Measurements from ENCODE around the gene PLCXD3.

The PLCXD3 gene

DNA sequence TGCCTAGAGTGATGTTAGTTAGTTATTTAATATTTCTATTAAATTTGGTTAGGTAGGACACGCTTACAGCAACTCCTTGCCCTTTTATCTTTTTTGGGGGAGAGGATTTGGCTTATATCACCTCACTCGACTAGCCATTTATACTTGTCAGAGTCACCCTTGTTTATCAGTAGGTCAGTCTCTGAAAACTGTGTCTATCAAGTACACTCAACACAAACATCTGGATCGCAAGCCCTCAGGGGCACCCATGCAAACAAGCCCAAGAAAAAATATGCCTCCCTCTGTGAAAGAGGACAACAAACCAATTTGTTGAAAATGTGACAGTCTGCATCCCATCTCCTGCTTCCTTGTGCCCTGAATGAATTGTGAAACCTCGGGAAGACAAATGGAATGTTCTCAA, 139.9 kb downstream of the PLCXD3 start:
- DNase-seq (ENCODE audit: low read depth): no peak

DNA sequence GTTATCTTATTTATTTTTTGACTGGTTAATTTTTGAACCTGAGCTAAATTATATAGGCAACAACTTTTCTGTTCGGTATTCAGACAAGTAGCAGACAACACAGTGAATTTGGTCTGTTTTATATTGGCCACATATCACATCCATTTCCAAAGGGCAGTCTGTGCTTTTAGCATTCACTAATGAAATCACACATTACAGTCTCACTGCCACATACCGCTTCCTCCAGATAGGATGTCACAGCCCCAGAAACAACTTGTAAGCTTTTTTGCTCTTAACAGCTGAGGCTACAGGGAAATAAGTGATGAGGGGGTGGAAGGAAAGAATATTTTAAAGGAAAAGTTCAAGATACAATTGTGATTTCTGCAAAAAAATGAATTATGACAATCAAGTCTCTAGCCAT, 140.6 kb downstream of the PLCXD3 start:
- H3K4me3 ChIP-seq (ENCODE audit: low read depth, low read length): no peak overlapping the region
- DNase-seq (ENCODE audit: low read depth): no peak
- no peak for TF ChIP-seq MYC (IDR thresholded peaks at IDR 0.05; ENCODE audit: low read depth, low read length)
- TF ChIP-seq, protein P1, sequence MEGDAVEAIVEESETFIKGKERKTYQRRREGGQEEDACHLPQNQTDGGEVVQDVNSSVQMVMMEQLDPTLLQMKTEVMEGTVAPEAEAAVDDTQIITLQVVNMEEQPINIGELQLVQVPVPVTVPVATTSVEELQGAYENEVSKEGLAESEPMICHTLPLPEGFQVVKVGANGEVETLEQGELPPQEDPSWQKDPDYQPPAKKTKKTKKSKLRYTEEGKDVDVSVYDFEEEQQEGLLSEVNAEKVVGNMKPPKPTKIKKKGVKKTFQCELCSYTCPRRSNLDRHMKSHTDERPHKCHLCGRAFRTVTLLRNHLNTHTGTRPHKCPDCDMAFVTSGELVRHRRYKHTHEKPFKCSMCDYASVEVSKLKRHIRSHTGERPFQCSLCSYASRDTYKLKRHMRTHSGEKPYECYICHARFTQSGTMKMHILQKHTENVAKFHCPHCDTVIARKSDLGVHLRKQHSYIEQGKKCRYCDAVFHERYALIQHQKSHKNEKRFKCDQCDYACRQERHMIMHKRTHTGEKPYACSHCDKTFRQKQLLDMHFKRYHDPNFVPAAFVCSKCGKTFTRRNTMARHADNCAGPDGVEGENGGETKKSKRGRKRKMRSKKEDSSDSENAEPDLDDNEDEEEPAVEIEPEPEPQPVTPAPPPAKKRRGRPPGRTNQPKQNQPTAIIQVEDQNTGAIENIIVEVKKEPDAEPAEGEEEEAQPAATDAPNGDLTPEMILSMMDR (IDR thresholded peaks at IDR 0.05; ENCODE audit: low read depth, low read length): no peak
- no peak for TF ChIP-seq POLR2A (IDR thresholded peaks at IDR 0.05; ENCODE audit: extremely low read depth, insufficient read length)
- TF ChIP-seq, protein P2, sequence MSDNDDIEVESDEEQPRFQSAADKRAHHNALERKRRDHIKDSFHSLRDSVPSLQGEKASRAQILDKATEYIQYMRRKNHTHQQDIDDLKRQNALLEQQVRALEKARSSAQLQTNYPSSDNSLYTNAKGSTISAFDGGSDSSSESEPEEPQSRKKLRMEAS (IDR thresholded peaks at IDR 0.05; ENCODE audit: low read depth, low read length): no peak

More for the DNA sequence above, 139.9 kb downstream of the PLCXD3 start:
- no peak overlapping the region for H3K4me3 ChIP-seq (ENCODE audit: low read depth, low read length)
- TF ChIP-seq, protein P1 (IDR thresholded peaks at IDR 0.05; ENCODE audit: low read depth, low read length): no peak
- TF ChIP-seq POLR2A (IDR thresholded peaks at IDR 0.05; ENCODE audit: extremely low read depth, insufficient read length) (no peak), MYC (IDR thresholded peaks at IDR 0.05; ENCODE audit: low read depth, low read length) (no peak)
- TF ChIP-seq, protein P2 (IDR thresholded peaks at IDR 0.05; ENCODE audit: low read depth, low read length): no peak

DNA sequence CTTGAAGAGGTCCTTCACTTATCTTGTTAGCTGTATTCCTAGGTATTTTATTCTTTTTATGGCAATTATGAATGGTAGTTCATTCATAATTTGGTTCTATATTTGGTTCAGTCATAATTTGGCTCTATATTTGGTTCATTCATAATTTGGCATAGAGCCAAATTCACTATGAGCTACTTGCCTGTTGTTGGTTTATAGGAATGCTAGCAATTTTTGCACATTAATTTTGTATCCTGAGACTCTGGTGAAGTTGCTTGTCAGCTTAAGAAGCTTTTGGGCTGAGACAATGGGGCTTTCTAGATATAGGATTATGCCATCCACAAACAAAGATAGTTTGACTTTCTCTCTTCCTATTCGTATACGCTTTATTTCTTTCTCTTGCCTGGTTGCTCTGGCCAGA, 142.2 kb downstream of the PLCXD3 start:
- no peak overlapping the region for H3K4me3 ChIP-seq (ENCODE audit: low read depth, low read length)
- no peak for DNase-seq (ENCODE audit: low read depth)
- TF ChIP-seq MYC (IDR thresholded peaks at IDR 0.05; ENCODE audit: low read depth, low read length): no peak
- TF ChIP-seq POLR2A (IDR thresholded peaks at IDR 0.05; ENCODE audit: extremely low read depth, insufficient read length): no peak
- TF ChIP-seq, protein P1 (IDR thresholded peaks at IDR 0.05; ENCODE audit: low read depth, low read length): no peak
- TF ChIP-seq, protein P2 (IDR thresholded peaks at IDR 0.05; ENCODE audit: low read depth, low read length): no peak

DNA sequence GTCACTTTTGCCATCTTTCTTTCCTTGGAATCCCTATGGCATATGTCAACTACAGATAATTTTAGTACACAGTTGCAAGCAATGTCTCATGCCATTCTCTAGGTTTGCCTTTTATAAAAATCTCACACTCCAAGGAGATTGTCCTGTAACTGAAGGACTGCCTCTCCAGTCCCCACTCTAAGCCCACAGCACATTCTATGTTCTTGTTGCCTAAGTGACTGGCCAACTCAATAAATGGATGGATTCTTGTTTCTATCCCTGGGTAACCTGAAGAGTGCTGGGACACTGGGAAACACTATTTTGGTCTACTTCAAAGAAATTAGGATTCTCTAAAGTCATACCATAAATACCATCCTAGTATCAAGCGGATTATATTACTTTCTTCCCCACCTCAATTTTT, 145.0 kb downstream of the PLCXD3 start:
- no peak overlapping the region for H3K4me3 ChIP-seq (ENCODE audit: low read depth, low read length)
- DNase-seq (ENCODE audit: low read depth): no peak
- TF ChIP-seq POLR2A (IDR thresholded peaks at IDR 0.05; ENCODE audit: extremely low read depth, insufficient read length): no peak
- TF ChIP-seq, protein P2 (IDR thresholded peaks at IDR 0.05; ENCODE audit: low read depth, low read length): no peak
- TF ChIP-seq, protein P1 (IDR thresholded peaks at IDR 0.05; ENCODE audit: low read depth, low read length): no peak
- no peak for TF ChIP-seq MYC (IDR thresholded peaks at IDR 0.05; ENCODE audit: low read depth, low read length)

DNA sequence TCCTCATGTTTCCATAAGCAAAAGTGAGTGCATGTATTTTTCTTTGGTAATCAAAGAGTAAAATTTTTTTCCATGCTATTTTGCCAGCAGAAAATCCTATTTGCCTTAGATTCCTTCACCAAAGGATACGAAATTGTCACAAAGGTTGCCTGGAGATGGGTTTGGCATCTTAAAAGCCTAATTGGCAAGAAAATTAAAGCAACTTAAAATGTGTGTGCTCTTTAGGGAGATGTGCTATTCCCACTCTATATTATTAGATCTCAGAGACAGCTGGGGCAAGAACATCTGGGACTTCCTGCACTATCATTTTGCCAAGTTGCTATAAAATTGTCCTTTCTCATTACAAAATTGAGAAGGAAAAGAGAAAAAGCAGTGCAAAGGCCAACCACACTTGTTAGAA, 146.1 kb downstream of the PLCXD3 start:
- TF ChIP-seq, protein P2 (IDR thresholded peaks at IDR 0.05; ENCODE audit: low read depth, low read length): no peak
- TF ChIP-seq, protein P1 (IDR thresholded peaks at IDR 0.05; ENCODE audit: low read depth, low read length): no peak
- no peak for TF ChIP-seq MYC (IDR thresholded peaks at IDR 0.05; ENCODE audit: low read depth, low read length)
- TF ChIP-seq POLR2A (IDR thresholded peaks at IDR 0.05; ENCODE audit: extremely low read depth, insufficient read length): no peak
- H3K4me3 ChIP-seq (ENCODE audit: low read depth, low read length): no peak overlapping the region
- no peak for DNase-seq (ENCODE audit: low read depth)
